ENCODE data around the gene PACS2.

PACS2 gene

GRCh38 chr14:105417690-105418121, 103.2 kb downstream of the PACS2 start:
- Histone ChIP-seq H3K27me3 (ENCODE audit: insufficient read depth, poor library complexity, severe bottlenecking) (no peaks in the 10 kb centered on the region), H3K27ac (replicated peaks) (no peak overlapping the region), H3K4me3 (replicated peaks; ENCODE audit: insufficient read depth, low read length) (no peak overlapping the region)
- DNase-seq (ENCODE audit: low read depth in 1 of 2, low spot score in 1 of 2) = no peak
- TF ChIP-seq POLR2AphosphoS5 (IDR thresholded peaks at IDR 0.05; ENCODE audit: low read depth) (no peak), REST (IDR thresholded peaks at IDR 0.05; ENCODE audit: insufficient replicate concordance, low read depth) (no peak)
- TF ChIP-seq, protein P1, sequence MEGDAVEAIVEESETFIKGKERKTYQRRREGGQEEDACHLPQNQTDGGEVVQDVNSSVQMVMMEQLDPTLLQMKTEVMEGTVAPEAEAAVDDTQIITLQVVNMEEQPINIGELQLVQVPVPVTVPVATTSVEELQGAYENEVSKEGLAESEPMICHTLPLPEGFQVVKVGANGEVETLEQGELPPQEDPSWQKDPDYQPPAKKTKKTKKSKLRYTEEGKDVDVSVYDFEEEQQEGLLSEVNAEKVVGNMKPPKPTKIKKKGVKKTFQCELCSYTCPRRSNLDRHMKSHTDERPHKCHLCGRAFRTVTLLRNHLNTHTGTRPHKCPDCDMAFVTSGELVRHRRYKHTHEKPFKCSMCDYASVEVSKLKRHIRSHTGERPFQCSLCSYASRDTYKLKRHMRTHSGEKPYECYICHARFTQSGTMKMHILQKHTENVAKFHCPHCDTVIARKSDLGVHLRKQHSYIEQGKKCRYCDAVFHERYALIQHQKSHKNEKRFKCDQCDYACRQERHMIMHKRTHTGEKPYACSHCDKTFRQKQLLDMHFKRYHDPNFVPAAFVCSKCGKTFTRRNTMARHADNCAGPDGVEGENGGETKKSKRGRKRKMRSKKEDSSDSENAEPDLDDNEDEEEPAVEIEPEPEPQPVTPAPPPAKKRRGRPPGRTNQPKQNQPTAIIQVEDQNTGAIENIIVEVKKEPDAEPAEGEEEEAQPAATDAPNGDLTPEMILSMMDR (IDR thresholded peaks at IDR 0.05; ENCODE audit: insufficient read depth, low read length) = no peak

GRCh38 chr14:105418269-105419194, 104.0 kb downstream of the PACS2 start:
- Histone ChIP-seq H3K27ac (replicated peaks) (no peak overlapping the region), H3K4me3 (replicated peaks; ENCODE audit: insufficient read depth, low read length) (no peak overlapping the region), H3K27me3 (ENCODE audit: insufficient read depth, poor library complexity, severe bottlenecking) (no peaks in the 10 kb centered on the region)
- no peak for DNase-seq (ENCODE audit: low read depth in 1 of 2, low spot score in 1 of 2)
- no peak for TF ChIP-seq SPI1 (IDR thresholded peaks at IDR 0.05; ENCODE audit: borderline replicate concordance, low read depth)
- TF ChIP-seq GABPA (IDR thresholded peaks at IDR 0.05; ENCODE audit: low read depth) = no peak
- TF ChIP-seq, protein P1 (IDR thresholded peaks at IDR 0.05; ENCODE audit: insufficient read depth, low read length) = no peak
- TF ChIP-seq POLR2AphosphoS5 (IDR thresholded peaks at IDR 0.05; ENCODE audit: low read depth) = no peak
- no peak for TF ChIP-seq REST (IDR thresholded peaks at IDR 0.05; ENCODE audit: insufficient replicate concordance, low read depth)

- Histone ChIP-seq H3K27ac (replicated peaks) (peak within 1 kb of the TSS; percentile 71), H3K4me3 (replicated peaks; ENCODE audit: insufficient read depth, low read length) (peak within 1 kb of the TSS; percentile 85), H3K27me3 (ENCODE audit: insufficient read depth, poor library complexity, severe bottlenecking) (no peaks in the 10 kb centered on the region)
- TF ChIP-seq, protein P1 (IDR thresholded peaks at IDR 0.05; ENCODE audit: insufficient read depth, low read length) = no peak
- TF ChIP-seq POLR2AphosphoS5 (IDR thresholded peaks at IDR 0.05; ENCODE audit: low read depth) = no peak
- TF ChIP-seq SPI1 (IDR thresholded peaks at IDR 0.05; ENCODE audit: borderline replicate concordance, low read depth) = no peak
- no peak for TF ChIP-seq REST (IDR thresholded peaks at IDR 0.05; ENCODE audit: insufficient replicate concordance, low read depth)
- no peak for TF ChIP-seq GABPA (IDR thresholded peaks at IDR 0.05; ENCODE audit: low read depth)
- DNase-seq (ENCODE audit: low read depth in 1 of 2, low spot score in 1 of 2) = no peak
Observed at GRCh38 chr14:105419195-105420091, 104.9 kb downstream of the PACS2 start, which contains the start of gene MTA1. TSS of gene MTA1 (plus strand) at chr14:105419827. CDS start at chr14:105420036, 209 bp downstream.

Measured in HL-60 (cell line).